SU-DHL-6 (cell line): ENCODE data around the gene KAT8.

Experiments
- H2AFZ ChIP-seq: fragments of 200-600 bp; sonication (generic); 2 replicates; pipeline ENCODE4 v1.6.1; 2014; ENCODE audit warnings: low read depth, mild to moderate bottlenecking, moderate library complexity, mixed read lengths, antibody characterized with exemption, low read length; ENCODE audit not compliant: severe bottlenecking
- H3F3A ChIP-seq: fragments of 200-600 bp; shearing (Covaris generic); 2 replicates; pipeline ENCODE4 v1.6.0; 2016; ENCODE audit warnings: antibody characterized with exemption, mild to moderate bottlenecking; ENCODE audit not compliant: insufficient read depth
- H3K27ac ChIP-seq: fragments of 200-600 bp; sonication (generic); 2 replicates; pipeline ENCODE4 v1.5.1; 2016; ENCODE audit warnings: low read depth, mild to moderate bottlenecking, low read length, moderate library complexity, mixed read lengths
- H3K27me3 ChIP-seq: fragments of 200-600 bp; sonication (generic), shearing (Covaris generic); 2 replicates; pipeline ENCODE4 v1.6.0; 2014; ENCODE audit warnings: mild to moderate bottlenecking, low read length
- H3K36me3 ChIP-seq: fragments of 200-600 bp; sonication (generic); 2 replicates; pipeline ENCODE4 v1.6.1; 2014; ENCODE audit warnings: mild to moderate bottlenecking, low read length, mixed read lengths
- H3K4me2 ChIP-seq: fragments of 300-600, 200-600 bp; shearing (Covaris generic), sonication (generic); 2 replicates; pipeline ENCODE4 v1.6.0; 2014; ENCODE audit warnings: low read length, low read depth, mild to moderate bottlenecking; ENCODE audit not compliant: poor library complexity, severe bottlenecking
- H3K4me3 ChIP-seq: fragments of 200-600 bp; sonication (generic); 2 replicates; pipeline ENCODE4 v1.5.1; 2014; ENCODE audit warnings: antibody characterized with exemption, low read length, mild to moderate bottlenecking, mixed read lengths; ENCODE audit not compliant: insufficient read depth, poor library complexity, severe bottlenecking
- H3K79me2 ChIP-seq: fragments of 200-600 bp; sonication (generic); 2 replicates; pipeline ENCODE4 v1.6.1; 2014; ENCODE audit warnings: mild to moderate bottlenecking, low read length, moderate library complexity; ENCODE audit not compliant: insufficient read depth
- H3K9ac ChIP-seq: fragments of 200-600 bp; sonication (generic); 2 replicates; pipeline ENCODE4 v1.7.0; 2014; ENCODE audit warnings: mild to moderate bottlenecking, low read length
- H3K9me2 ChIP-seq: fragments of 200-600 bp; sonication (generic); replicated peaks from 2 replicates; pipeline ENCODE4 v1.6.1; 2014; ENCODE audit warnings: low read length; ENCODE audit not compliant: insufficient read depth
- H3K9me3 ChIP-seq: fragments of 200-600 bp; sonication (generic); 2 replicates; pipeline ENCODE4 v1.6.1; 2014; ENCODE audit warnings: low read length, mixed read lengths; ENCODE audit not compliant: insufficient read depth
- H4K20me1 ChIP-seq: fragments of 200-600 bp; sonication (generic); 2 replicates; pipeline ENCODE4 v1.6.1; 2014; ENCODE audit warnings: low read depth, mild to moderate bottlenecking, antibody characterized with exemption, low read length, moderate library complexity, mixed read lengths
- EZH2phosphoT487 ChIP-seq: fragments of 200-600 bp; sonication (generic), shearing (Covaris generic); conservative IDR thresholded peaks from 2 replicates; pipeline ENCODE4 v1.6.1; 2018; ENCODE audit warnings: mild to moderate bottlenecking, antibody characterized with exemption, low read length, moderate library complexity, mixed read lengths
- TF ChIP-seq, protein P1 (sequence below): fragments of 200-600 bp; sonication (generic); IDR thresholded peaks from one replicate; pipeline ENCODE4 v1.5.1; 2017; ENCODE audit warnings: antibody characterized with exemption, mild to moderate bottlenecking, low read length, moderate library complexity; ENCODE audit not compliant: insufficient read depth, poor library complexity, severe bottlenecking

KAT8 gene

DNA sequence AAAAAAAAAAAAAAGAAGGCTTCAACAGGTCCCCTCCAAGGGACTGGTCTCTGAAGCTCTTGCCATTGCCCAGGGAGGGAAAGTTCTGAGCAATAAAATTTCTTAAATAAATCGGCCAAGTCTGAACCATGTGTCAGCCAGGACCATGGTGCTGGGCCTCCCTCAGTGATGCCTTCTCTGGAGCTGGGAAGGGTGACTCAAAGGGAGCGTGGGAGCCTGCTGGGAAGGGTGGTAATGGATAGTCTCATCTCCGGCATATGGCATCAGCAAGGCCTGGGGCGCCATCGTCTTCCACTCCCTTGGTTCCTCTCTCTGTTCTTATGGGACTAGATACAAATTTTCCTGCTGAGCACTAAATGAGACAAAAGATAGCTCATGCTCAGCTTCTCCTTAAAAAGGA lies 25.1 kb upstream of the KAT8 start:
- no peak overlapping the region for H3K27ac ChIP-seq
- H3K9me3 ChIP-seq = no peaks in the 10 kb centered on the region
- peaks cover 10% of the 10 kb centered on the region for H3F3A ChIP-seq
- no peak overlapping the region for H3K9ac ChIP-seq
- H3K4me3 ChIP-seq = no peak overlapping the region
- no peak for TF ChIP-seq EZH2phosphoT487
- TF ChIP-seq, protein P1, sequence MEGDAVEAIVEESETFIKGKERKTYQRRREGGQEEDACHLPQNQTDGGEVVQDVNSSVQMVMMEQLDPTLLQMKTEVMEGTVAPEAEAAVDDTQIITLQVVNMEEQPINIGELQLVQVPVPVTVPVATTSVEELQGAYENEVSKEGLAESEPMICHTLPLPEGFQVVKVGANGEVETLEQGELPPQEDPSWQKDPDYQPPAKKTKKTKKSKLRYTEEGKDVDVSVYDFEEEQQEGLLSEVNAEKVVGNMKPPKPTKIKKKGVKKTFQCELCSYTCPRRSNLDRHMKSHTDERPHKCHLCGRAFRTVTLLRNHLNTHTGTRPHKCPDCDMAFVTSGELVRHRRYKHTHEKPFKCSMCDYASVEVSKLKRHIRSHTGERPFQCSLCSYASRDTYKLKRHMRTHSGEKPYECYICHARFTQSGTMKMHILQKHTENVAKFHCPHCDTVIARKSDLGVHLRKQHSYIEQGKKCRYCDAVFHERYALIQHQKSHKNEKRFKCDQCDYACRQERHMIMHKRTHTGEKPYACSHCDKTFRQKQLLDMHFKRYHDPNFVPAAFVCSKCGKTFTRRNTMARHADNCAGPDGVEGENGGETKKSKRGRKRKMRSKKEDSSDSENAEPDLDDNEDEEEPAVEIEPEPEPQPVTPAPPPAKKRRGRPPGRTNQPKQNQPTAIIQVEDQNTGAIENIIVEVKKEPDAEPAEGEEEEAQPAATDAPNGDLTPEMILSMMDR = no peak
- peaks cover 20% of the 10 kb centered on the region for H3K79me2 ChIP-seq
- H2AFZ ChIP-seq = no peak overlapping the region
- H4K20me1 ChIP-seq = peaks cover 2% of the 10 kb centered on the region; the same call in 1 of the 2 replicates
- no peaks in the 10 kb centered on the region for H3K36me3 ChIP-seq
- no peaks in the 10 kb centered on the region for H3K9me2 ChIP-seq
- H3K27me3 ChIP-seq = no peaks in the 10 kb centered on the region
- H3K4me2 ChIP-seq = no peak overlapping the region

DNA sequence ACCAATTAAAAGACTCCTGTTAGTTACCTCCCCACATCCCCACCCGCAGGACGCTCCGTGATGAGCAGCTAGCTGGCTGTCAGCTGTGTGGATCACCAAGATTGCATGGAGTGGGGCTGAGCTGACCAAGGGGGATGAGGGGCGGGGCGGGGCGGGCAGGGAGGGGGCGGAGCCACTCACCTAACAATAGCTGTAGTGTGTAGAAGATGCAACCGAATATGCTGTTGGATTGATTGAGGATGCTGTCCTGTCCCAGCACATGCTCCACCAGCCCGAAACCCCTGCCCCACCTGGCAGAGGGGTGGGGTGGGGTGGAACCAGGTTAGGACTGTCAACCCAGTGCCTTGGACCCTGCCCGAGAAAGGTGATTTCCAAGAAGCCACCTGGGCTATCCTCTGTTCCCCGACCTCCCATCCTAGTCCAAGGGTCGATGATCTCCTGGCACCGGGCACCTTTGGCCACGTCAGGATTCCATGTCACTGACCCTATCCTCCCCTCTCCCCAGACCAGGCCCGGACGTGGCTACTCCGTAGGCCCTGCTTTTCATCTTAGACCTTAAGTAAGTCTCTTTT lies 24.2 kb upstream of the KAT8 start:
- Histone ChIP-seq H3K4me3 (peak overlapping the region; percentile 82), H3K27me3 (no peaks in the 10 kb centered on the region), H3K4me2 (peak overlapping the region; percentile 72), H3K27ac (peak overlapping the region; percentile 76; the same call in 1 of the 2 replicates), H4K20me1 (peaks cover 2% of the 10 kb centered on the region; the same call in 1 of the 2 replicates), H3K9ac (peak overlapping the region; percentile 73), H3K9me2 (no peaks in the 10 kb centered on the region), H2AFZ (no peak overlapping the region), H3K79me2 (peaks cover 20% of the 10 kb centered on the region), H3K36me3 (no peaks in the 10 kb centered on the region), H3K9me3 (no peaks in the 10 kb centered on the region), H3F3A (peaks cover 10% of the 10 kb centered on the region)
- no peak for TF ChIP-seq EZH2phosphoT487
- TF ChIP-seq, protein P1 = no peak

DNA sequence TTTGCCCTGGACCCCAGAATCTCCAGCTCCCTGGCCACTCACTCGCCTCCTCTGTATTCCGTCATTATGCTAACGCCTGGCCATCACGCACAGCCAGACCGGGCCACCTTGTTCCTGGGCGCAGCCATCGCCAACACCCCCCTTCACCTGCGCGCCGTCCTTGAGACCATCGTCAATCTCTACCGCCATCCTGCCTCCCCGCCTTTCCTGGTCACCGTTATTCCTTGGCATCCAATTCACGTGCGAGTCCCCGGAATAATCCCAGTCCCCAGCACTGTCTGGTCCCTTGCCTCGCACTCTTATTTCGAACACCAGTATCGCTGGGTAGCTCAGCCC lies 23.4 kb upstream of the KAT8 start:
- no peaks in the 10 kb centered on the region for H3K27me3 ChIP-seq
- H3K9me2 ChIP-seq = no peaks in the 10 kb centered on the region
- no peaks in the 10 kb centered on the region for H3K9me3 ChIP-seq
- peak overlapping the region; percentile 73 for H3K9ac ChIP-seq
- H3K4me3 ChIP-seq = peak overlapping the region; percentile 82
- H3F3A ChIP-seq = peaks cover 10% of the 10 kb centered on the region
- H4K20me1 ChIP-seq = peaks cover 2% of the 10 kb centered on the region; the same call in 1 of the 2 replicates
- TF ChIP-seq, protein P1 = no peak
- TF ChIP-seq EZH2phosphoT487 = no peak
- H2AFZ ChIP-seq = peak overlapping the region; percentile 98
- peak overlapping the region; percentile 72 for H3K4me2 ChIP-seq
- peak overlapping the region; percentile 76 for H3K27ac ChIP-seq
- H3K79me2 ChIP-seq = peaks cover 20% of the 10 kb centered on the region
- H3K36me3 ChIP-seq = no peaks in the 10 kb centered on the region
